BE2C (cell line): ENCODE measurements around the gene PSME3.
"Not testable (repeated sequence)": the region's sequence is repeated elsewhere in the genome, so short reads cannot be mapped to it uniquely, and the experiment has no call there.

ENCODE experiments used
- DNase-seq: peaks from one replicate; pipeline ENCODE4 v3.0.0-alpha.2; 2020
- H3K27me3 ChIP-seq: fragments of 250-450 bp; sonication (Bioruptor Pico); 2 replicates; pipeline ENCODE4 v1.5.1; 2020; ENCODE audit warnings: mild to moderate bottlenecking
- H3K36me3 ChIP-seq: fragments of 250-450 bp; sonication (Bioruptor Pico); 2 replicates; pipeline ENCODE4 v1.5.1; 2020; ENCODE audit warnings: mild to moderate bottlenecking
- H3K4me1 ChIP-seq: fragments of 250-450 bp; sonication (Bioruptor Pico); 2 replicates; pipeline ENCODE4 v1.5.1; 2020
- H3K4me3 ChIP-seq: 2 replicates; pipeline ENCODE4 v1.5.1; 2011; ENCODE audit warnings: low read depth, low read length
- H3K9me3 ChIP-seq: fragments of 250-450 bp; sonication (Bioruptor Pico); 2 replicates; pipeline ENCODE4 v1.5.1; 2020
- TF ChIP-seq, protein P1 (sequence below): IDR thresholded peaks from 2 replicates; pipeline ENCODE4 v1.5.1; 2012; ENCODE audit warnings: mild to moderate bottlenecking, low read depth, low read length

PSME3 gene

DNA sequence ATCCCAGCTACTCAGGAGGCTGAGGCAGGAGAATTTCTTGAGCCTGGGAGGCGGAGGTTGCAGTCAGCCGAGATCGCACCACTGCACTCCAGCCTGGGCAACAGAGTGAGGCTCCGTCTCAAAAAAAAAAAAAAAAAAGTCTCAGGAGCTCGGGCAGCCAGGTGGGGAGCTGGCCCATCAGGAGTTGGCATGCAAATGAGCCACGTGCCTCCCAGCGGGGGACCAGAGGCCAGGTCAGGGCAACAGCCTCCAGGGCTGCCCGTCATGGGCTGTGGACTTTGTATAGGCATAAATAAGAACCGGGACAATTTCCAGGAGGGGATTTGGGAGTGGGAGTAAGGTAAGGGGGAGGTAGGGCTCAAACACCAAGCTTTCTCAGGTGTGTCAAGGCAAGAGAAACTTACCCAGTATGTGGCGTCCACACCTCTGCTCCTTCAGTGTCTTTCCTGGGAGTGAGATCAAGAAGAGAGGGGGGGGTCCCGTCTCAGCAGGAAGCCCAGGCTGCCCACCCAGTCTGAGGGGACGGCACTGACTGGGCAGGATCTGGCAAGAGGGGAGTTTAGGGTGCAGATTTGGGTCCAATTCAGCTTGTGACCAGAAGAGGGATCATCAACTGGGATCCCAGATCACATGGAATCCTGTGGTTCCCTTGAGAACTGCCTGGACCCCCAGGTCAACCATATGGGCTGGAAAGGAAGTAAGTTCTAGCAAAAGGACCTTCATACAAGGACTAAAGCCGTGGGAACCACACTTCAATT is 45.1 kb downstream of the PSME3 start:
- Histone ChIP-seq H3K27me3 (peaks cover 55% of the 10 kb centered on the region), H3K4me1 (no peaks in the 10 kb centered on the region), H3K4me3 (no peak overlapping the region), H3K36me3 (no peaks in the 10 kb centered on the region), H3K9me3 (no peaks in the 10 kb centered on the region)
- no peak for DNase-seq
- TF ChIP-seq, protein P1, sequence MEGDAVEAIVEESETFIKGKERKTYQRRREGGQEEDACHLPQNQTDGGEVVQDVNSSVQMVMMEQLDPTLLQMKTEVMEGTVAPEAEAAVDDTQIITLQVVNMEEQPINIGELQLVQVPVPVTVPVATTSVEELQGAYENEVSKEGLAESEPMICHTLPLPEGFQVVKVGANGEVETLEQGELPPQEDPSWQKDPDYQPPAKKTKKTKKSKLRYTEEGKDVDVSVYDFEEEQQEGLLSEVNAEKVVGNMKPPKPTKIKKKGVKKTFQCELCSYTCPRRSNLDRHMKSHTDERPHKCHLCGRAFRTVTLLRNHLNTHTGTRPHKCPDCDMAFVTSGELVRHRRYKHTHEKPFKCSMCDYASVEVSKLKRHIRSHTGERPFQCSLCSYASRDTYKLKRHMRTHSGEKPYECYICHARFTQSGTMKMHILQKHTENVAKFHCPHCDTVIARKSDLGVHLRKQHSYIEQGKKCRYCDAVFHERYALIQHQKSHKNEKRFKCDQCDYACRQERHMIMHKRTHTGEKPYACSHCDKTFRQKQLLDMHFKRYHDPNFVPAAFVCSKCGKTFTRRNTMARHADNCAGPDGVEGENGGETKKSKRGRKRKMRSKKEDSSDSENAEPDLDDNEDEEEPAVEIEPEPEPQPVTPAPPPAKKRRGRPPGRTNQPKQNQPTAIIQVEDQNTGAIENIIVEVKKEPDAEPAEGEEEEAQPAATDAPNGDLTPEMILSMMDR: no peak

DNA sequence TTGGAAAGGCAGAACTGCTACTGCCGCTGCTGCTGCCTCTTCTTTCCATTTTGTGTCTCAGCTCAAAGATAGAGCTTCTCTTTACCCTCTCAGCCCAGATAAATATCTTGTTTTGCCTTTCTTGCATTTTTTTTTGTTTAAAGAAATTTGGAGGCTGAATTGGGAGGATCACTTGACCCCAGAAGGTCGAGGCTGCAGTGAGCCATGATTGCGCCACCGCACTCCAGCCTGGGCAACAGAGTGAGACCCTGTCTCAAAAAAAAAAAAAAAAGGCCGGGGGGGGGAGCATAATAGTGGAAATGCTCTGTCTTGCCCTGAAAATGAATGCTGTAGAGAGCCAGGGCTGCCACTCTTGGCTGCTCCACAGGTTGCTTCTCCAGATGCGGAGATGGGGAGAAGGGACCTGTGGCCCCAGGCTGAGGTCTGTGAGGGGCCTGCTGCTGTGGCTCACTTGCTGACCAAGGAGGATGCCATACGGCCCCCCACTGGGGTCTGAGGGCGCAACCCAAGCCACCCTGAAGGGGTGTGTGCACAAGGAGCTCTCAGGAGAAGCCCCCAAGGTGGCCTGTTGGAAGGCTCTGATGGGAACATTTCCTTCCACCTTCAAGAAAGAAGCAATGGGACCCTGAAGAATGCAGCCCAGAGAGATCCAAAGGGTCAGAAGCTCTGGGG is 45.9 kb downstream of the PSME3 start:
- TF ChIP-seq, protein P1: no peak

DNA sequence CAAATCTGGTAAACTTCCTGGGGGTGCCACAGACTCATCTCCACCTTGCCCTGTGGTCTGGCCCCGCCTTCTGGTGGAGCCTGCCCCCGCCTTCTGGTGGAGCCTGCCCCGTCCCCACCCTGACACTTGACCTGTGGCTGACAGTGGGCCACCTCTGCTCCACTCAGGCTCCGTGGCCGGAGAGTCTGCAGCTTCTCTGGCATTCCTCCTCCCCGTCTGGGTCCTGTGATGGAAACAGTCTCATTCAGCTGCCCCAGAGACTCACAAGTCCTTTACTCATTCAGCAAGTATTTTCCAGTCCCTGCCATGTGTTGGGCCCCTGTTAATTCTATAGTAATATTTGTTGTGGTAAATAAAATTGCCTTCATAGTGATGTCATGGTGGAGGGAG is 46.4 kb downstream of the PSME3 start:
- DNase-seq: no peak
- Histone ChIP-seq H3K36me3 (no peaks in the 10 kb centered on the region), H3K4me3 (no peak overlapping the region), H3K4me1 (no peaks in the 10 kb centered on the region), H3K9me3 (no peaks in the 10 kb centered on the region), H3K27me3 (peaks cover 45% of the 10 kb centered on the region)
- TF ChIP-seq, protein P1: no peak

More for the DNA sequence above, 45.9 kb downstream of the PSME3 start:
- H3K27me3 ChIP-seq: peaks cover 49% of the 10 kb centered on the region
- H3K4me1 ChIP-seq: no peaks in the 10 kb centered on the region
- no peaks in the 10 kb centered on the region for H3K9me3 ChIP-seq
- DNase-seq: no peak
- H3K36me3 ChIP-seq: no peaks in the 10 kb centered on the region
- no peak overlapping the region for H3K4me3 ChIP-seq

DNA sequence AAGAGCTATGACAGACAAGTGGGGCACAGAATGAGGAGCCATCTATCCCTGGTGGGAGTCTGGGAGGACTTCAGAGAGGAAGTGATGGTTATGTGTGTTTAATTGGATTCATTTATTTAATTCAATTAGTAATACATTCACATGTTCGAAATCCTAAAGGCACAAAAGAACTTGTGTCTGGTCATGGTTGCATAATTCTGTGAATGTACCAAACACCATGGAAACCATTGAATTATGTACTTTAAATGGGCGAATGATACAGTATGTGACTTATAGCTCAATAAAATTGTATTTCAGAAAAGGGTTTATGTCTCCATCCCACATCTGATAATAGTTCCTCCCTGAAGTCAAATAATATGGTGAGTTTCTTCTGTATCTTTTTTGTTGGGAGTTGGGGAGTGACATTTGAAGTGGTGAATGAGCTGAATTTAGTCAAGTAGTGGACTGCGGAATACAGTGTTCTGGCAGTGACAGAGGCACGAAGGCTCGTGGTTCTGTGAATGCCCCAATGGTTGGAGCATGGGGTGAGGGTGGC is 47.6 kb downstream of the PSME3 start:
- peaks cover 33% of the 10 kb centered on the region for H3K27me3 ChIP-seq
- TF ChIP-seq, protein P1: no peak
- no peak overlapping the region for H3K4me3 ChIP-seq
- no peaks in the 10 kb centered on the region for H3K9me3 ChIP-seq
- no peak for DNase-seq
- H3K36me3 ChIP-seq: no peaks in the 10 kb centered on the region
- no peaks in the 10 kb centered on the region for H3K4me1 ChIP-seq

DNA sequence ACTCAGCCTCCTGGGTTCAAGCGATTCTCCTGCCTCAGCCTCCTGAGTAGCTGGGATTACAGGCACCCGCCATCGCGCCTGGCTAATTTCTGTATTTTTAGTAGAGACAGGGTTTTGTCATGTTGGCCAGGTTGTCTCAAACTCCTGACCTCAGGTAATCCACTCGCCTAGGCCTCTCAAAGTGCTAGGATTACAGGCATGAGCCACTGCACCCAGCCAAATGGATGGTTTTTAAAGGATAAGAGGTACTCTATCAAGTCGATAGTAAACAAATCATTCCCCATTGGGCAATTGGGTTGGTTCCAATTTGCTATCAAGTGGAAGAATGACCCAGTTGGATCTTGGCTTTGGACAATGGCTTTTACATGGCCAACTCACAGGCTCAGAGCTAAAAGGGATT is 48.5 kb downstream of the PSME3 start:
- H3K9me3 ChIP-seq, H3K36me3 ChIP-seq, H3K4me1 ChIP-seq, H3K4me3 ChIP-seq, DNase-seq: not testable (repeated sequence)
- peaks cover 28% of the 10 kb centered on the region for H3K27me3 ChIP-seq

DNA sequence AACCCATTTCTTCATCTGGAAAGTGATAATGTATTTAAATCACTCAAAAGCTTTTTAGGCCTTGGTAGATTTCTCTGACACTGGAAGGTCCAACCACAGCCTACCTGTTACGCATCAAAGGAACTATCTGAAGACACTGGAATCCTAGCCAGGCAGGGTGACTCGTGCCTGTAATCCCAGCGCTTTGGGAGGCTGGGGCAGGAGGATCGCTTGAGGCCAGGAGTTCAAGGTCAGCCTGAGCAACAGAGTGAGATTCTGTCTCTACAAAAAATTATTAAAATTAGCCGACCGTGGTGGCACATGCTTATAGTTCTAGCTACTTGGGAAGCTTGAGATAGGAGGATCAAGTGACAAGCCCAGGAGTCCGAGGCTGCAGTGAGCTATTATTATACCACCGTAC is 49.0 kb downstream of the PSME3 start:
- TF ChIP-seq, protein P1: no peak
- H3K4me1 ChIP-seq: no peaks in the 10 kb centered on the region
- no peak for DNase-seq

More for the DNA sequence above, 49.0 kb downstream of the PSME3 start:
- no peaks in the 10 kb centered on the region for H3K9me3 ChIP-seq
- H3K4me3 ChIP-seq: no peak overlapping the region
- H3K27me3 ChIP-seq: peaks cover 23% of the 10 kb centered on the region
- no peaks in the 10 kb centered on the region for H3K36me3 ChIP-seq
